ENCODE data around the gene TTLL9. TPM values are rescaled to one million over a fixed set of nuclear protein-coding genes. Genes with fewer than 3 reads are reported as not detected.
"Not testable (repeated sequence)": the region's sequence is repeated elsewhere in the genome, so short reads cannot be mapped to it uniquely, and the experiment has no call there.

The TTLL9 gene
- total RNA-seq, 2 donors from 2014 or later, result not detected

DNA sequence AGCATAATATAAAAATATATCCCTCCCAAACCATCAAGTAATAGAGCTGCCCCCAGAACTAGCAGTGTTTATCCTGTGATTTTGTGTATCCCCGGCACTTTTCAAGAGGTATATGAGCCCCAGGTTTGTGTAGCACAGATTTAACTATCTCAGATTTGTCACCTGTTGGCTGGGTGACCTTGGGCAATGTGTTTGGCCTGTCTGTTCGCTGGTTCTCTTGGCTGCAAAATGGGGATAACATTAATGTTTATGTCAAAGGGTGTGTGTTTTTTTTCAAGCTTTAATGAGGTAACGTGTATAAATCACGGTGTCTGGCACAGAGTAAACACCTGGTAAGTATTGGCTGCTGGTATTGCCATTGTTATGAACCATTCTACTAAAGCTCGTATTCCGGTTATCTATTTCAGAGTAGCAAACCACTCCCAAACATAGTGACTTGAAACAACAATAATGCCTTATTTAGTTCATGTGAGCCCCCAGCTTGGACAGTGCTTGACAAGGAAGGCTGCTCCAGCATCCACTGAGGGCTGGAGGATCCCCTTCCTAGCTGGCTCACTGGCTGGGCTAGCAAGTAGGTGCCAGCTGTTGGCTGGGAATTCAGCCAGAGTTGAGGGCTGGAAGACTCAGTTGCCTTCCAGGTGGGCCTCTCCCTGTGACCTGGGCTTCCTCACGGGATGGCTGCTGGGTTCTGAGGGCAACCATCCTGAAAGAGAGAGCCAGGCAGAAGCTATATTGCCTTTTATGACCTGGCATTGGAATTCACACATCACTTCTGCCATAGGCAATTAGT lies 45.3 kb downstream of the TTLL9 start:
- DNase-seq (no peak), ATAC-seq (replicated peaks in 1 of 2) (no peak)
- Mint-ChIP-seq H3K36me3 (ENCODE audit: insufficient read depth in 2 of 2) (no peaks in the 10 kb centered on the region), H3K9me3 (no peaks in the 10 kb centered on the region), H3K27ac (no peak overlapping the region), H3K4me1 (ENCODE audit: low read depth) (no peaks in the 10 kb centered on the region), H3K27me3 (ENCODE audit: low read depth) (peaks cover 16% of the 10 kb centered on the region), H3K4me3 (no peak overlapping the region)

DNA sequence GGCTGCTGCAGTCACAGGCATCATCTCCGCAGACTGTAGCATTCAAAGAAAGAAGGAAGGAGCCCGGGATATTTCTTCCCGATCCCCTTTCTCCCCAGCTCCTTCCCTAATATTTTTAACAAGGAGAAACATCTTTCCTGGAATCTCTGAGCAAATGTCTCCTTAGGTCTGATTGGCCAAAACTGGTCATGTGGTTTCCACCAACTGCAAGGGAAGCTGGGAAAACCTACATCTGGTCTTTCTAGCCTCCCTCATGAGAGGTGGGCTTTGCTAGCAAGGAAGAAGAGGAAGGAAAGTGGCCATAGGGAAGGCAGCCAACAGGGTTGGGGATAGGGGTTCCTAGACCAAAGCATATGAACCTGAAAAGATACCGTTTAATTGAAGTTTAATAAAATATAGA lies 46.3 kb downstream of the TTLL9 start:
- peak overlapping the region; percentile 11 for H3K27ac Mint-ChIP-seq
- H3K36me3 Mint-ChIP-seq (ENCODE audit: insufficient read depth in 2 of 2), result no peaks in the 10 kb centered on the region
- ATAC-seq (replicated peaks in 1 of 2) (no peak), DNase-seq (no peak)
- H3K27me3 Mint-ChIP-seq (ENCODE audit: low read depth), result peaks cover 16% of the 10 kb centered on the region
- no peak overlapping the region for H3K4me3 Mint-ChIP-seq
- no peaks in the 10 kb centered on the region for H3K9me3 Mint-ChIP-seq
- H3K4me1 Mint-ChIP-seq (ENCODE audit: low read depth), result no peaks in the 10 kb centered on the region

DNA sequence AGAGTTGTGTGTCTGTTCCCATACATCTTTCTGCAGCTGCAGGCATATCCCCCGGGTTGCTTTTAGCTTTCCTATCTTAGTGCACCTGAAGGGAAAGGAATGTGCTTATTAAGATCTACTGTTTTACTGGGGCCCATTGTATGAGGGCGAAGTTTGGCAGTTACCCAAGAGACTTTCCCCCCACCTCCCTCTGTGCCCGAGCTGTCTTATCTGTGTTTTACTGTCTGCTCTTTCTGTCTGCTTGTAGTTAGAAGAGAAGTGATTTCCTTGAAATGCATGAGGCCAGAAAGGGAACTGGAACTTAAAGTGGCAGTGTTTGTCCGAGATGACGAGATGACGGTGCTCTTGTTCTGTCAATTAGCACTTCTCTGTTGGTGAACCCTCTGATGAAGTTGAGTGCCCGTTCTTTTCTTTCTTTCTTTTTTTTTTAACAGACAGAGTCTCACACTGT lies 47.6 kb downstream of the TTLL9 start:
- H3K4me1 Mint-ChIP-seq (ENCODE audit: low read depth); H3K36me3 Mint-ChIP-seq (ENCODE audit: insufficient read depth in 2 of 2); H3K4me3 Mint-ChIP-seq; ATAC-seq (replicated peaks in 1 of 2); H3K9me3 Mint-ChIP-seq; H3K27ac Mint-ChIP-seq; DNase-seq: not testable (repeated sequence)
- peaks cover 23% of the 10 kb centered on the region for H3K27me3 Mint-ChIP-seq (ENCODE audit: low read depth)

DNA sequence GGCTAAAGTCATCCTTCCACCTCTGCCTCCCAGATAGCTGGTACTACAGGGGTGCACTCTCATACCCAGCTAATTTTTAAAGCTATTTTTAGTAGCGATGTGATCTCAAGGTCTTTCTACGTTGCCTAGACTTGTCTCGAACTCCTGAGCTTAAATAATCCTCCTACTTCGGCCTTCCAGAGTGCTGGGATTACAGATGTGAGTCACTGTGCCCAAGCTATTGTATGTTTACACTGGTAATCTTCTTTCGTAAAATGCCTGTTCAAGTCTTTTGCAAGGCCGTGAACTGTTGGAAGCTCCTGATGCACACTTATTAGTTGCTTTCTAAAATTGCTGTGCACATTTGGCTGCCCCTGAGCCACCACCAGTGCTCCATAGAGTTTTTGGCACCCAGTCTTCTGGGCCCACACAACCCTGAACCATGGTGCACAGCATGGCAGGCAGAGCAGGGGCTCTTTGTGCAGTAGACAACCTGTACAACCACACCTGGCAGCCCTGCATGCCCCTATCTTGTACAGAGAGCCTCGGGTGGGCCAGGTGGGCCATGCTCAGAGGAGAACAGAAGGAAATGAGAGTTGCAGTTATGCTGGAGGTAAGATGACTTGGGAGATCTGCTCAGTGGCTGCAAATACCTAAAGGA lies 48.2 kb downstream of the TTLL9 start:
- H3K27me3 Mint-ChIP-seq (ENCODE audit: low read depth), result peaks cover 29% of the 10 kb centered on the region
- no peaks in the 10 kb centered on the region for H3K9me3 Mint-ChIP-seq
- ATAC-seq (replicated peaks in 1 of 2) (no peak), DNase-seq (no peak)
- H3K4me1 Mint-ChIP-seq (ENCODE audit: low read depth), result peaks cover 6% of the 10 kb centered on the region
- H3K4me3 Mint-ChIP-seq, result no peak overlapping the region
- H3K27ac Mint-ChIP-seq, result no peak overlapping the region
- no peaks in the 10 kb centered on the region for H3K36me3 Mint-ChIP-seq (ENCODE audit: insufficient read depth in 2 of 2)

DNA sequence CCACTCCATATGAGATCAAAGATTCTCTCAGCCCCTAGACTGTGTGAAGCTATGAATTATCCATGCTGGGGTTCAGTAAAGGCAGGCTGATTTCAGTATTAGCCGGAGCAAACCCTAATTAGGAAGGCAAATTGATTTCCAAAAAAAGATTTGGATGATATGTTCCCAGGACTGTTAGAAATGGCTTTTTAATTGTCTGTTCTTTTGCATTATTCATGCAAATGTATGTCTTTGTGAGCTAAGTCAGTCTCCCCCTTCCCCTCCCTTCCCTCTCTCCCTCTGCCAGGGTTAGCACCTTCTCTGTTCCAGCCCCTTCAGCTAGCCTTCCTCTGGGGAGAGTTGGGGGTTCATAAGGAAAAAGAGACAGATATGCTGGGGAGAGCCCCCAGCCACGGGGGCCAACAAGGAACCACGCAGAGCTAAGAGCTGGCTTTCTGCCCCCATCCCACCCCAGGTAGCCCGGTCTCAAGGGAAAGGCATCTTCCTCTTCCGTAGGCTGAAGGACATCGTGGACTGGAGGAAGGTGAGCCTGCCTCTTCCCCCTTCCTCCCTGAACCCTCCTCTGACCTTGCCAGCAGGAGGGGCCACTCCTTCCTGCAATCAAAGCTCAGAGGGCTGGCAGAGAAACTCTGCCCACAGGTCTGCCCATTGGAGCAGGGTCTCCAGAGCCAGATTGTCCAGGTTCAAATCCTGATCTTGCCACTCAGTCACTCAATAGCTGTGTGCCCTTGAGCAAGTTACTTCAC lies 49.1 kb downstream of the TTLL9 start:
- H3K27ac Mint-ChIP-seq, result no peak overlapping the region
- ATAC-seq (replicated peaks in 1 of 2), result no peak
- peaks cover 12% of the 10 kb centered on the region for H3K4me1 Mint-ChIP-seq (ENCODE audit: low read depth)
- H3K4me3 Mint-ChIP-seq, result no peak overlapping the region
- H3K9me3 Mint-ChIP-seq, result no peaks in the 10 kb centered on the region
- peaks cover 33% of the 10 kb centered on the region for H3K27me3 Mint-ChIP-seq (ENCODE audit: low read depth)
- DNase-seq, result no peak
- H3K36me3 Mint-ChIP-seq (ENCODE audit: insufficient read depth in 2 of 2), result no peaks in the 10 kb centered on the region

DNA sequence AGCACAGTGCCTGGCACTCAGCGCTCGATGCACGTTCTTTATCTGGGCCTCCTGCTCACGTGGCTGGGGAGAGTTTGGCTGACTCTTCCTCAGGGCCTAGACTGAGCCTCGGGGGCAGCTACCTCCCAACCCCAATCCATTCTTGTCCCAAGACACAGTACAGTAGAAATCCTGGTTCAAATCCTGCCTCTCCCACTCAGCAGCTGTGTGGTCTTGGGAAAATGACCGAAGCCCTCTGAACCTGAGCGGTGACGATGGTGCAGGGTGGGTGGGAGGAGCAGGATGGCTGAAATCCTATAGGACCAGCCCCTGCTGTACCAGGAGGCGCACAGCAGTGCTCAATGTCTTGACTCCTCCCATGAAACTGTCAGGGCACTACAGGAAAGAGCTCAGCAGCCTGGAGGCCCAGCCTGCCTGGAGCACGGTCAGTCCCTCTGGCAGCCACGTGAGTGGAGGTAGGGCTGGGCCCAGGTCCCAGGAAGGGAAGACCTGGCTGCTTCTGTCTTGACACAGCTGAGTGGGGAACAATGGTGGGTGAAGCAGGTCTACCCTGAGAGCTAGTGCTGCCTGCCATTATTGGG lies 49.9 kb downstream of the TTLL9 start:
- no peaks in the 10 kb centered on the region for H3K9me3 Mint-ChIP-seq
- H3K4me3 Mint-ChIP-seq, result no peak overlapping the region
- H3K27me3 Mint-ChIP-seq (ENCODE audit: low read depth), result peaks cover 33% of the 10 kb centered on the region
- ATAC-seq (replicated peaks in 1 of 2) (no peak), DNase-seq (no peak)
- no peaks in the 10 kb centered on the region for H3K36me3 Mint-ChIP-seq (ENCODE audit: insufficient read depth in 2 of 2)
- H3K27ac Mint-ChIP-seq, result no peak overlapping the region
- peaks cover 12% of the 10 kb centered on the region for H3K4me1 Mint-ChIP-seq (ENCODE audit: low read depth)

DNA sequence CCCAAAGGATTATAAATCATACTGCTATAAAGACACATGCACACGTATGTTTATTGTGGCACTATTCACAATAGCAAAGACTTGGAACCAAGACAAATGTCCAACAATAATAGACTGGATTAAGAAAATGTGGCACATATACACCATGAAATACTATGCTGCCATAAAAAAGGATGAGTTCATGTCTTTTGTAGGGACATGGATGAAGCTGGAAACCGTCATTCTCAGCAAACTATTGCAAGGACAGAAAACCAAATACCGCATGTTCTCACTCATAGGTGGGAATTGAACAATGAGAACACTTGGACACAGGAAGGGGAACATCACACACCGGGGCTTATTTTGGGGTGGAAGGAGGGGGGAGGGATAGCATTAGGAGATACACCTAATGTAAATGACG lies 51.0 kb downstream of the TTLL9 start:
- not testable (repeated sequence) for H3K36me3 Mint-ChIP-seq (ENCODE audit: insufficient read depth in 2 of 2); H3K9me3 Mint-ChIP-seq; DNase-seq; H3K27ac Mint-ChIP-seq; H3K4me3 Mint-ChIP-seq; ATAC-seq (replicated peaks in 1 of 2)
- peaks cover 33% of the 10 kb centered on the region for H3K27me3 Mint-ChIP-seq (ENCODE audit: low read depth)
- peaks cover 12% of the 10 kb centered on the region for H3K4me1 Mint-ChIP-seq (ENCODE audit: low read depth)

DNA sequence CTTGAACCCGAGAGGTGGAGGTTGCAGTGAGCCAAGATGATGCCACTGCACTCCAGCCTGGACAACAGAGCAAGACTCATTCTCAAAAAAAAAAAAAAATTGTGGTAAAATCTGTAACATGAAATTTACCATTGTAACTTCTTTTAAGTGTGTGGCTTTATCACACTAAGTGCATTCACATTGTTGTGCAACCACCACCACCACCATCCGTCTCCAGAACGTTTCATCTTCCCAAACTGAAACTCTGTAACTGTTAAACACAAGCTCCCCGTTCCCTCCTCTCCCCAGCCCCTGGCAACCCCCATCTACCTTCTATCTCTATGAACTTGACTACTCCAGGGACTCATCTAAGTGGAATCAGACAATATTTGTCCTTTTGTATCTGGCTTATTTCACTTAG lies 51.7 kb downstream of the TTLL9 start:
- Mint-ChIP-seq H3K9me3 (no peaks in the 10 kb centered on the region), H3K27me3 (ENCODE audit: low read depth) (peaks cover 30% of the 10 kb centered on the region), H3K36me3 (ENCODE audit: insufficient read depth in 2 of 2) (no peaks in the 10 kb centered on the region), H3K4me1 (ENCODE audit: low read depth) (peaks cover 12% of the 10 kb centered on the region), H3K4me3 (no peak overlapping the region), H3K27ac (no peak overlapping the region)
- no peak for ATAC-seq (replicated peaks in 1 of 2)
- DNase-seq, result no peak

DNA sequence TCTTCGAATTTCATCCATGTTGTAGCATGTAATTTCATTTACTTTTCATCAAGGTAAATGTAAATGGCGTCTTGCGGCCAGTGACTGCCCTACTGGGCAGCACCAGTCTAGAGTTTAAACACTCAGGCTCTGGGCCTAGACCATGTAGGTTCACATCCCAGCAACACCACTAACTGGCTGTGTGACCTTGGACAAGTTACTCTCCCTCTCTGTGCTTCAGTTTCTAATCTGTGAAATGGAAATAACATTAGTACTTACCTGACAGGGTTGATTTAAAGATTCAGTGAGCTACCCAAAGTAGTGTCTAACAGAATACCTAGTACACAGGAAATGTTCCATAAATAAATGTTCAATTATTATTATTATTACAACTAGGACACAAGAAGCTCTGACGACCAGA lies 52.2 kb downstream of the TTLL9 start:
- no peak overlapping the region for H3K4me3 Mint-ChIP-seq
- no peak overlapping the region for H3K27ac Mint-ChIP-seq
- peaks cover 27% of the 10 kb centered on the region for H3K27me3 Mint-ChIP-seq (ENCODE audit: low read depth)
- ATAC-seq (replicated peaks in 1 of 2) (no peak), DNase-seq (no peak)
- no peaks in the 10 kb centered on the region for H3K36me3 Mint-ChIP-seq (ENCODE audit: insufficient read depth in 2 of 2)
- H3K9me3 Mint-ChIP-seq, result no peaks in the 10 kb centered on the region
- peaks cover 12% of the 10 kb centered on the region for H3K4me1 Mint-ChIP-seq (ENCODE audit: low read depth)

DNA sequence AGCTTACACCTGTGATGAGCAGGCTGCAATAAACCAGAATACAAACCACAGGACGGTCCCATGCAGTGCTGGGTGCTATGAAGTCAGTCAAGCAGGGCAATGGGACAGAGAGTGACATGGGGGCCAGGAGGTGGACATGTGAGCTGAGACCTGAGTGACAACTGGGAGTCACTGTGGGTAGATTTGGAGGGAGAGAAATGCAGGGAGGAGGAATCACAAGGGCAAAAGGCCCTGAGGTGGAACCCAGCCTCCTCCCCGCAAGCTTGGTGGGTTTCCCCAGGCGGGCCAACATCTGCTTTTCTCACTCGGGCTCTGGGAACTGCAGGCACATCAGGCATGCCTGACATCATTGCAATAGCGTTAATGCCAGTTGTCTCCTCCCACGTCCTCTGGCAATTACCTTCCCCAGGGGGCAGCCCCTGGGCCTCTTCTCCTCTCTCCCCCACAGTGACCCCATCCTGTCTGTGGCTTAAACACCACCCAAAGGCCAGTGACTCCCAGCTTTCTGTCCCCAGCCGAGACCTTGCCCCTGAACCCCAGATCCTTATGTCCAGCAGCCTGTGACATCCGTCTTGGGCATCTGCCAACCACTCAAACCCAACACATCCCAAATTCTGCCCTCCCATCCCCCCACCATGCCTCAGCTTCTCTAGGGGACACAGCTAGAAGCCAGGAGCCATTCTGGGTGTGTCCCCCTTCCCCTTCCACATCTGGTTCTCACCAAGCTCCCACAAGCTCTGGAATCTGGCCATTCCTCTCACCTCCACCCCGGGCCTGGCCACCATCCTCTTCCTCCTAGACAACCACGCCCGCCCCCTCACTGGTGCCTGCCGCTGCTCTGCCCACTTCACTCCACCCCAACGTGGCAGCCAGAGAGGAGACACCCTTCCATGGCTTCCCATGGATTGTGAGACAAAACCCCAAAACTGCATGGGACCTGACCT lies 53.2 kb downstream of the TTLL9 start:
- H3K27ac Mint-ChIP-seq, result no peak overlapping the region
- peaks cover 12% of the 10 kb centered on the region for H3K4me1 Mint-ChIP-seq (ENCODE audit: low read depth)
- ATAC-seq (replicated peaks in 1 of 2) (peak; percentile 33 to 43), DNase-seq (peak in 1 of 2 donors; percentile 2)
- no peaks in the 10 kb centered on the region for H3K36me3 Mint-ChIP-seq (ENCODE audit: insufficient read depth in 2 of 2)
- no peaks in the 10 kb centered on the region for H3K9me3 Mint-ChIP-seq
- peaks cover 18% of the 10 kb centered on the region for H3K27me3 Mint-ChIP-seq (ENCODE audit: low read depth)
- no peak overlapping the region for H3K4me3 Mint-ChIP-seq

DNA sequence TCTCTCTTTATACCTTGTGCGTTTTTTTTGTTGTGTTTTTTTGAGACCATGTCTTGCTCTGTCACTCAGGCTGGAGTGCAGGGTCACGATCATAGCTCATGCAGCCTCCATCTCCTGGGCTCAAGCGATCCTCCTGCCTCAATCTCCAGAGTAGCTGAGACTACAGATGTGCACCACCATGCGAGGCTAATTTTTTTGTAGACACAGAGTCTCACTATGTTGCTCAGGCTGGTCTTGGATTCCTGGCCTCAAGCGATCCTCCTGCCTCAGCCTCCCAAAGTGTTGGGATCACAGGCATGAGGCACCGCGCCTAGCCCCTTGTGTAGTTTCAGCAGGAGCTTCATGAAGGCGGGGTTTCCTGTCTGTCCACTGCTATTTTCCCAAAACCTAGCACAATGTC lies 54.1 kb downstream of the TTLL9 start:
- ATAC-seq (replicated peaks in 1 of 2), result no peak
- H3K4me3 Mint-ChIP-seq, result no peak overlapping the region
- H3K27ac Mint-ChIP-seq, result no peak overlapping the region
- H3K9me3 Mint-ChIP-seq, result no peaks in the 10 kb centered on the region
- H3K27me3 Mint-ChIP-seq (ENCODE audit: low read depth), result peaks cover 17% of the 10 kb centered on the region
- peaks cover 12% of the 10 kb centered on the region for H3K4me1 Mint-ChIP-seq (ENCODE audit: low read depth)
- H3K36me3 Mint-ChIP-seq (ENCODE audit: insufficient read depth in 2 of 2), result no peaks in the 10 kb centered on the region
- DNase-seq, result no peak

DNA sequence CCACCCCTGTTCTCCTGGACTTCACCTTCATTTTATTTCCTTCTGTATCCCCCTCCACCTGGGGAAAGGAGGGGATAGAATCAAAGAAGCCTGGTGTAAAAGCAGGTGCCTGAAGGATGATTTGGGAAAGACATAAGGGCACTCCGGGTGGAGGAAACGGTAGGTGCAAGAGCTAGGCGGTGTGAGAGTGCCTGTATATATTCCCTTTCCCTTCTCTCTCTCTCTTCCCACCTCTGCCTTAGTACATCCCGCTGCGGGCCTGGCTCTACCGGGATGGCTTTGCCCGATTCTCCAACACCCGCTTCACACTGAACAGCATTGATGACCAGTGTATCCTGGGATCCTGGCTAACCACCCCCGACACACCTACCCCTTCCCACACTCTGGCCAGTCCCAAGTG lies 55.2 kb downstream of the TTLL9 start:
- no peak overlapping the region for H3K4me3 Mint-ChIP-seq
- no peak for ATAC-seq (replicated peaks in 1 of 2)
- H3K9me3 Mint-ChIP-seq, result no peaks in the 10 kb centered on the region
- no peak overlapping the region for H3K27ac Mint-ChIP-seq
- DNase-seq, result no peak
- H3K36me3 Mint-ChIP-seq (ENCODE audit: insufficient read depth in 2 of 2), result no peaks in the 10 kb centered on the region
- H3K27me3 Mint-ChIP-seq (ENCODE audit: low read depth), result peaks cover 17% of the 10 kb centered on the region
- H3K4me1 Mint-ChIP-seq (ENCODE audit: low read depth), result peaks cover 12% of the 10 kb centered on the region
